Transverse colon (tissue), 1 donor: Measurements from ENCODE around the gene RABEP1.

ENCODE experiments used
- EP300 ChIP-seq: sonication (generic); formaldehyde crosslinking; IDR thresholded peaks from one replicate; pipeline ENCODE4 v1.6.1; 2017; ENCODE audit warnings: antibody characterized with exemption, low read depth
- POLR2A ChIP-seq: fragments of 450-650 bp; IDR thresholded peaks from one replicate; pipeline ENCODE4 v1.6.1; 2016; ENCODE audit warnings: antibody characterized with exemption, mild to moderate bottlenecking, moderate library complexity

- TF ChIP-seq EP300 (no peak), POLR2A (no peak)
These were observed 150.0 kb downstream of the RABEP1 start for GRCh38 chr17:5431949-5432556.
